Adrenal gland (tissue), 12 donors: ENCODE results near the gene SYNE2. TPM values are rescaled to one million over a fixed set of nuclear protein-coding genes. Genes with fewer than 3 reads are reported as not detected.

Source experiments
- DNase-seq, 7 donors: peaks; one replicate each; pipeline ENCODE4 v3.0.0-alpha.2; 2019 to 2020
- H3K27ac ChIP-seq, 5 donors: fragments of 200-600 bp; sonication (generic) in 4 of 5; 1 replicate in 3 of 5; 2 replicates in 2 of 5; pipeline versions ENCODE4 v1.5.1 to v1.8.0; 2016 to 2020; ENCODE audit warnings: mild to moderate bottlenecking in 1 of 5
- H3K27me3 ChIP-seq: fragments of 200-600 bp; 2 replicates; pipeline ENCODE4 v1.8.0; 2021
- H3K36me3 ChIP-seq, 2 donors: fragments of 200-600 bp; replicated peaks in 1 of 2; 1 replicate in 1 of 2; 2 replicates in 1 of 2; pipeline versions ENCODE4 v1.5.1 to v1.8.0; 2018 to 2022
- H3K4me1 ChIP-seq, 2 donors: fragments of 200-600 bp; replicated peaks in 1 of 2; 1 replicate in 1 of 2; 2 replicates in 1 of 2; pipeline versions ENCODE4 v1.5.1 to v1.8.0; 2018 to 2021
- H3K4me3 ChIP-seq, 4 donors: fragments of 200-600 bp; sonication (generic) in 3 of 4; one replicate each; pipeline ENCODE4 v1.5.1; 2016 to 2018
- H3K9me3 ChIP-seq, 3 donors: fragments of 200-600 bp; sonication (generic) in 1 of 3; replicated peaks in 1 of 3; 1 replicate in 2 of 3; 2 replicates in 1 of 3; pipeline versions ENCODE4 v1.5.1 to v1.8.0; 2016 to 2021
- CTCF ChIP-seq, 6 experiments: fragments of 450-650 bp in 4 of 6; fragments of 200-600 bp in 2 of 6; sonication (generic) in 1 of 6; IDR thresholded peaks; 1 replicate in 5 of 6; 2 replicates in 1 of 6; pipeline versions ENCODE4 v1.5.1 to v1.8.0; 2016 to 2021; ENCODE audit warnings: antibody characterized with exemption in 6 of 6, mild to moderate bottlenecking in 2 of 6, moderate library complexity in 1 of 6
- POLR2A ChIP-seq, 2 donors: fragments of 450-650 bp; IDR thresholded peaks; one replicate each; pipeline ENCODE4 v1.6.1; 2017; ENCODE audit warnings: antibody characterized with exemption in 2 of 2, mild to moderate bottlenecking in 2 of 2, moderate library complexity in 1 of 2
- WGBS, 4 donors: extraction: QIAGEN DNeasy Blood & Tissue Kit in 2 of 4; methylation state at CpG; one replicate each; pipeline versions ENCODE4 v1.1.5 to v1.1.7; 2013 to 2017; 5-methylcytosine and 5-hydroxymethylcytosine counted together
- intact Hi-C, 2 donors: fragments of 100-400 bp; cut with DNase I; formaldehyde crosslinking; loops; one replicate each; pipeline versions ENCODE4 v1.14.1 to v1.15.0; 2022 to 2023
- polyA plus RNA-seq, 3 donors: library from polyadenylated mRNA; stranded (reverse); fragments of 200-250 nt in 2 of 3; fragments of 350-450 nt in 1 of 3; fragmentation: Illumina TruSeq in 1 of 3; extraction: RNeasy Lipid Tissue Mini Kit (QIAGEN cat#74804) in 1 of 3; gene quantifications; one replicate each; pipeline ENCODE4 v1.2.3, GENCODE V29; 2013 to 2014
- total RNA-seq, 9 donors: library from RNA; depleted of rRNA in 4 of 9; stranded (reverse); fragments of >200 nt in 4 of 9; fragments of 120-200 nt in 1 of 9; fragmentation: NEBNext Ultra II Directional in 1 of 9; extraction: Animal tissue kit (Norgen Biotek cat#: 25700) in 1 of 9; gene quantifications; one replicate each; pipeline versions ENCODE4 v1.1.0 to v1.2.4, GENCODE V29; 2013 to 2023
- donor health status: healthy with polysubstance abuse.
- donor health status: Bipolar disorder and iron deficiency.
- donor health status: DM: yes; HTN: yes; CAD: no.
- donor health status: DM: no; HTN: no; CAD: no.
- donor health status: DM: no; HTN: no; CAD: no.
- donor health status: DM: yes; HTN: yes; CAD: no.

The SYNE2 gene
- total and polyA plus RNA-seq, 12 donors, result 21.4 to 140 (median 56.1) TPM

DNA sequence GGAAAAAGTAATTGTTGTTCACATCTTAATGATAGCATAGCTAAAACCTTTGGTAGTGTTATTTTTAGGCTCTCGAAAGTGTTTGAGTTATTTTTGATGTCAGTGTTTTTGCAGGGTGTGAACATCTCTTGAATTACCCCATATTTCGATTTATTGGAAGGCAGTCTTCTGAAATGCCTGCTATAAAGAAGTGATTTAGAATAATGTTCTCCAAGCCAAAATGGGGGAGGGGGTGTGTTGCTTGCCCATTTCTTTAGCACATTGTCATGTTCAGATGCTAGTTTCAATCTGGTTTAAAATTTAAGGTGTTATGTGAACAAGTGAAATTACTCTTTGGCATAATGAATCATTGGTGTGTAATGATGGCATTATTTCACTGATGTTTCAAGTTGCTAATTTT, 110.6 kb downstream of the SYNE2 start:
- 73 to 87% (median 81%) methylated on average over 2 of the region's 2 CpGs for WGBS, 4 donors
- Histone ChIP-seq H3K27ac (no peak overlapping the region), H3K36me3 (peaks cover 0 to 3% of the 10 kb centered on the region in 2 donors), H3K27me3 (no peaks in the 10 kb centered on the region), H3K4me3 (no peak overlapping the region), H3K9me3 (no peaks in the 10 kb centered on the region), H3K4me1 (no peaks in the 10 kb centered on the region)
- no peak for TF ChIP-seq POLR2A (IDR thresholded peaks at IDR 0.05)
- no peak for TF ChIP-seq CTCF (IDR thresholded peaks at IDR 0.05)
- no peak for DNase-seq
- intact Hi-C loops, result no loop called here

DNA sequence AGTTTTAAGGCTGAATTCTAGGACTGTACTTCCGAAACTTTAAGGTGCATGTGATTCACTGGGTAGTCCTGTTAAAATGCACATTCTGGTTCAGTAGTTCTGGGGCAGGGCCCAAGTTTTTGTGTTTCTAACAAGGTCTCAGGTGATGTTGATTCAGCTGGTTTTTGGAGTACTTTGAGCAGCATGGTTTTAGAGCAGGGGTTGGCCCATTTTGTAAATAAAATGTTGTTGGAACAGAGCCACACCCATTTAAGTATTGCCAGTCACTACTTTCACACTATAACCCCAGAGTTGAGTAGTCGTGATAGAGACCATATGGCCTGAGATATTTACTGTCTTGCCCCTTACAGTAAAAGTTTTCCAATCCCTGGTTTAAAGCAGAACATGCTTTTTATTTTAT, 111.3 kb downstream of the SYNE2 start:
- Histone ChIP-seq H3K36me3 (peaks cover 0 to 3% of the 10 kb centered on the region in 2 donors), H3K9me3 (no peaks in the 10 kb centered on the region), H3K27me3 (no peaks in the 10 kb centered on the region), H3K4me1 (no peaks in the 10 kb centered on the region), H3K27ac (no peak overlapping the region), H3K4me3 (no peak overlapping the region)
- WGBS, 4 donors, result 88 to 95% (median 91%) methylated on average over 2 of the region's 2 CpGs
- DNase-seq, result no peak
- no peak for TF ChIP-seq CTCF (IDR thresholded peaks at IDR 0.05)
- no peak for TF ChIP-seq POLR2A (IDR thresholded peaks at IDR 0.05)
- intact Hi-C loops, result no loop called here

DNA sequence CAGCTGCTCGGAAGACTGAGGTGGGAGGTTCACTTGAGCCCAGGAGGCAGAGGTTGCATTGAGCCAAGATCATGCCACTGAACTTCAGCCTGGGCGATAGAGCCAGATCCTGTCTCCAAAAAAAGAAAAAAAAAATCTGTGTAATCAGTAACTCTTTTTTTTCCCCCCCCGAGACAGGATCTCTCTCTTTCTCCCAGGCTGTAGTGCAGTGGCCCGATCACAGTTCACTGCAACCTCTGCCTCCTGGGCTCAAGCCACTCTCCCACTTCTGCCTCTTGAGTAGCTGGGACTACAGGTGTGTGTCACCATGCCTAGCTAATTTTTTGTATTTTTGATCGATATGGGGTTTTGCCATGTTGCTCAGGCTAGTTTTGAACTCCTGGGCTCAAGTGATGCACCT, 113.6 kb downstream of the SYNE2 start:
- no peaks in the 10 kb centered on the region for H3K27me3 ChIP-seq
- WGBS, 4 donors, result 93 to 98% (median 94%) methylated on average over 5 of the region's 5 CpGs
- peaks cover 0 to 3% of the 10 kb centered on the region in 2 donors for H3K36me3 ChIP-seq
- no peaks in the 10 kb centered on the region for H3K4me1 ChIP-seq
- no peaks in the 10 kb centered on the region for H3K9me3 ChIP-seq
- no peak overlapping the region for H3K27ac ChIP-seq
- no peak for DNase-seq
- no peak overlapping the region for H3K4me3 ChIP-seq
- TF ChIP-seq CTCF (IDR thresholded peaks at IDR 0.05) (no peak), POLR2A (IDR thresholded peaks at IDR 0.05) (no peak)
- intact Hi-C loops, result no loop called here

GRCh38 chr14:63972323-63972932, 119.6 kb downstream of the SYNE2 start:
- Histone ChIP-seq H3K4me3 (no peak overlapping the region), H3K9me3 (no peaks in the 10 kb centered on the region), H3K4me1 (no peaks in the 10 kb centered on the region), H3K27ac (no peak overlapping the region), H3K36me3 (peaks cover 0 to 3% of the 10 kb centered on the region in 2 donors), H3K27me3 (no peaks in the 10 kb centered on the region)
- intact Hi-C loops, result no loop called here
- 67 to 91% (median 74%) methylated on average over 3 of the region's 3 CpGs for WGBS, 4 donors
- DNase-seq, result no peak
- TF ChIP-seq CTCF (IDR thresholded peaks at IDR 0.05) (no peak), POLR2A (IDR thresholded peaks at IDR 0.05) (no peak)
